AML-193 (cell line): ENCODE measurements around the gene GRIN2A.

Experiments used
- DNase-seq, 2 experiments: peaks; one replicate each; lab custom pipeline; 2025; lab: John Stamatoyannopoulos, UW

The GRIN2A gene

DNA sequence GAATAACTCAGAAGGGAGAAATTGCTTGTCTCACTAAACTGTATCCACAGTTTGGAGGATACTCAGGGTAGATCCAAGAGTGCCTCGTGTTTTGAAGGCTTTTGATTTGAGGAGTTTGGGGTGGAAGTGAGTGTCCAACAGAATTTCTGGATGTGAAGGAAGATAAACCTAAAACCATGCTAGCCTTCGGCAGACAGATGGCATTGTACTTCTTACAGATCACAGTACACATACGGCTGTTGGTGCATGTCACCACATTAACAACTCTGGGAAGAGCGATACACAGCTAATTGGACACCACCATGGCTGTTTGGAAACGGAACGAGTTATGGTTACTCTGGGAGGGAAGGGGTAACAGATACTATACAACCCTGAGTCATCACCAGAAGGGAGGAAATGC, 420.4 kb downstream of the GRIN2A start:
- no peak for DNase-seq

DNA sequence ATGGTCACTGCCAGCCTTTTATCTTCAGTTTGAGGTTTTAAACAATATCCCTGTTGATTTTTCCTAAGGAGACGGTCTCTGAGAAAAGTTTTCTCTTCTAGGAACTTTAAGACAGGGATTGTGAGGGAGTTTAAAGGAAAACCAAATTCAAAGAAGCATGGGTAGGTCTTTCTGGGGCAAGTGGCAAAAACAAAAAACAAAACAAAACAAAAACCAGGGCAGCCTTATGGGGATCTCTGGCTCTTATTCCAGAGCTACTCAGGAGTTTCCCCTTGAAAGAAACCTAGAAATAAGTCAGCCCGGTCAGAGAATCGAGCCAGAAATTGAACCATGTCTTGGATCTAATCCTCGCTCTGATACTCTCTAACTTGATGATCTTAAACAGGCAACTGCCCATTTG, 424.5 kb downstream of the GRIN2A start:
- no peak for DNase-seq

DNA sequence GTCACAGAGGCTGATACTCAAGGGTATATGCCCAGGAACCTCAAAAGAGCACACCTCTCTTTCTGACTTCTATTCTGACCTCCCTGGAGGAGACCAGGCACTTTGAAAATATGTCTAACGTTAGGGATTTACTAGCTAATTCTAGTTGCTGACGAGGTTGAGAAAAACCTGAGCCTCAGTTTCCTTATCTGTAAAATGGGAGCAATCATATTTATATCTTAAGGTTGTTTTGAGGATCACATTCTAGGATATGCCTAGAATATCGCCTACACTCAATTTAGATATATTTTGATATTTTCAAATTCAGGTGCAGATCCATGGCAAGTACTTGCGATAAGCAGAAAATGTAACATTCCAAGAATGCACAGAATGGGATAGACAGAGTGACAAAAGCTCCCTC, 425.8 kb downstream of the GRIN2A start:
- no peak for DNase-seq

DNA sequence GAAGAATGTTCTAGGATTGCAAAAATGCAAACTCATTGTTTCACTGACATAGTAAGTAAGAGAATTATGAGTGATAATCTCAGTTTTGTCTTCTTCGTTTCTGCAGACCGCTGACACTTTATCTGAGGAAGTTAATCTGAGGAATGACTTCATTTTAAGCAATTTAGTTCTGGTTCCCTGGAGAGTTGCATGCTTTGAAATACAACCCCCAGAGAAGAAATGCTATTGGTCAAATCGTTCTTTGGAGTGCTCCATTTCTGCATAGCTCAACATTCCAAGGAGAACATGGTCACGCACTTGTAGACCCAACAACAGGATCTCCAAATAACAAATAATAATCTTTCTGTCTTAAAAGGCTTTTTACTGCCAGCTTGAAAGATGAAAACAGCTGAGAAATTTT, 427.1 kb downstream of the GRIN2A start:
- DNase-seq = no peak

DNA sequence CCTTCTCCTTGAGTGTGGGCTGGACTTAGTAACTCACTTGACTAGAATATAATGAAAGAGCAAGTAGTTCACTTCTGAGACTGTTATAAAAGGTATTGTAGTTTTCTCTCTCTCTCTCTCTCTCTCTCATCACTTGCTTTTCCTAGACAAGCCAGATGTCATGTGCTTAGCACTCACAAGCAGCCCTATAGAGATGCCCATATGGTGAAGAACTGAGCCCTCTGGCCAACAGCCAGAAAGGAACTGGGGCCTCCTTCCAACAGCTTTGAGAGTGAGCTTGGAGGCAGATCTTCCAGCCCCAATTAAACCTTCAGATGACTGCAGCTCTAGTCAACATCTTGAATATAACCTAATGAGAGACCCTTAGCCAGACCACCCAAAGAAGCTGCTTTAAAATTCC, 440.5 kb downstream of the GRIN2A start:
- DNase-seq = no peak

DNA sequence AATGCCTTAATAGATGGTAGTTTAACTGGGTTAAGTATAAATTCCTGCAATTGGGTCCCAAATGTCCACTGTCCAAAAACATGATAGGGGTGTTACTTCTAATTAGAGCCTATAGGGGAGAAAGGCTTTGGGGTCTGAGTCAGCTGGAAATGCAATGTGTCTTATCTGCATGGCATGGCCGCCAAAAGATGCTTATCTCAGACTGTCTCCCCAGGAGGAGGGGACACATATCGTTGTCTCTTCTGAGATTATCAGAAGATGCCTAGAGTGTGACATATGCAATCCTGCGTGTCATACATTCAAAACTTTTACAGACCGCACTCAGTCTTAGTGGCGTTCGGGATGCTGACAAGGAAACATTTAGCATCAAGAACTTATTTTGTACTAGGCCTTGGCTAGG, 442.9 kb downstream of the GRIN2A start:
- no peak for DNase-seq

DNA sequence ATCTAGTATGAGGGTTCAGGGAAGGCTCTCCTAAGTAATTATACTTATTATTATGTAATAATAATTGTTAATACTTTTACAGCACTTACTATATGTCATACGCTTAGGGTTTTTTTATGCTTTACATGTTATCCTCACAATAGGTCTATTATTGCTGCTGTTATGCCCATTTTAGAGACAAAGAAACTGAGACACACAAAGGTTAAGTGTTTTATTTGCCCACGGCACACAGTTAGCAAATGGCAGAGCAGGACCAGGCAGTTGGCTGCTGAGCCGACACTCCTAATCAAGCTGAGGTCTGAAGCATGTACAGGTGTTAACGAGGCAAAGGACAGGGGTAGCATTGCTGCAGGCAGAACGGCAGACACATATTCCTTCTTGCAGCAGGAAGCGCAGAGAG, 443.5 kb downstream of the GRIN2A start:
- DNase-seq = no peak

DNA sequence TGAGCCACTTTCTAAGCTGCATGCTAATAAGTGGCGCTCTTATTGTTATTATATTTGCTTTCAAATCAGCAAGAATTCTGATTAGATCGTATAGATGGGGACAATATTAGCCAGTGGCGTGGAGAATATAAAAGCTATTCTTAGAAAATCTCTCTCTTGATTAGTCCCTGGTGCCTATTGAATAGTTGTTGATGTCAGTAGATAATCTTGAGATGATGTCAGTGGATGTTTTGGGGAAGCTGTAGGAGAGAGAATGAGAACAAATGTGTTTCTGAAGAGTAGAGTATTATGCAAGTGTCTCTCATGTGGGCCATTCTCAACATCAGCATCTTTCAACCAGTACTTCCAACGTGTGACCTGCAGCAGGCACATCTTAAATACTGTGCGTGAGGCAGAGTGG, 445.7 kb downstream of the GRIN2A start:
- no peak for DNase-seq

DNA sequence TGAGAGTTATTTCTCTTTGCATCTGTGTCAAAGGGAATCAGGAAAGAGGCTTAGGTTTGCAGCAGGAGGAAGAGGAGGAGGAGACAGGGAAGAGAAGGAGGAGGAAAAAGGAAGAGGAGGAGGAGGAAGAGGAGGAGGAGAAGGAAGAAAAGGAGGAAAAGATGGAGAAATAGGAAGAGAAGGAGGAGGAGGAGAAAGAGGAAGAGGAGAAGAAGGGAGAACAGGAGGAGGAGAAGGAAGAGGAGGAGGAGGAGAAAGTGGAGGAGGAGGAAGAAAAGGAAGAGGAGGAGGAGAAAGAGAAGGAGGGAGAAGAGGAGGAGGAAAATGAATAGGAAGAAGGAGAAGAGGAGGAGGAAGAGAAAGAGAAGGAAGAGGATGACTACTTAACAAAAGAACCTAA, 459.1 kb downstream of the GRIN2A start:
- no peak for DNase-seq

DNA sequence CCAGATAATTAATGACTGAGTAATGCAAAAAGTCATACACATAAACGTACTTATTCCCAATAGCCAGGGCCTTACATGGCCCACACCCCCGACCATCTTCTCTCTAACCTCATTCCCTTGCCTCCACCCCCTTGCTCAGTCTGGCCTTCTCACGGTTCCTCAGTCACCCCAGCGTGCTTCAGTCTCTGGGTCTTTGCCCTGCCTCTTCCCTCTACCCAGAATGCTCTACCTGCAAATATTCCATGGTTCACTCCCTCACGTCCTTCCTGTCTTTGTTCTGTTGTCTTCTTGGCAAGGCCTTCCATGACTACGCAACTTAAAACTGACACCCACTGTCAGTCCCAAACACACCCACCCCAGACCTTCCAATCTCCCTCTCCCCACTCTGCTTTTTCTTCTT, 468.3 kb downstream of the GRIN2A start:
- no peak for DNase-seq

DNA sequence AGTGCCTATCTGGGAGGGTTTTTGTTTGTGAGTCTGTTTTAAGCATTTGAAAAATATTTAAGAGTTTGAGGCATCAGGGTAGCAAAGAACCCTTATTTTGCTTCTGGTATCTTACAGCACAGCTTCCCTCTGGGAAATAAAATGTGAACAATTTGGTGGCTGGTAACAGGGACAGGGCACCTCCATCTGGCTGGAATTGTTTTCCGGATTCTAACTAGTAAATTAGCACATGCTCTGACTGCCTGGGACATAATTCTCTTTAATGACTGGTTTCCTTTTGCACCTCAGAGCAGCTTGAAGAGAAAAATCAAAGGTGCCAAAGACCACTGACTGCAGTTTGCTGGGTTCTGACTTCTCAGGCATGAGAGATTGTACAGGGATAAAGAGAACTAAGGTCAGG, 469.1 kb downstream of the GRIN2A start:
- DNase-seq = no peak

DNA sequence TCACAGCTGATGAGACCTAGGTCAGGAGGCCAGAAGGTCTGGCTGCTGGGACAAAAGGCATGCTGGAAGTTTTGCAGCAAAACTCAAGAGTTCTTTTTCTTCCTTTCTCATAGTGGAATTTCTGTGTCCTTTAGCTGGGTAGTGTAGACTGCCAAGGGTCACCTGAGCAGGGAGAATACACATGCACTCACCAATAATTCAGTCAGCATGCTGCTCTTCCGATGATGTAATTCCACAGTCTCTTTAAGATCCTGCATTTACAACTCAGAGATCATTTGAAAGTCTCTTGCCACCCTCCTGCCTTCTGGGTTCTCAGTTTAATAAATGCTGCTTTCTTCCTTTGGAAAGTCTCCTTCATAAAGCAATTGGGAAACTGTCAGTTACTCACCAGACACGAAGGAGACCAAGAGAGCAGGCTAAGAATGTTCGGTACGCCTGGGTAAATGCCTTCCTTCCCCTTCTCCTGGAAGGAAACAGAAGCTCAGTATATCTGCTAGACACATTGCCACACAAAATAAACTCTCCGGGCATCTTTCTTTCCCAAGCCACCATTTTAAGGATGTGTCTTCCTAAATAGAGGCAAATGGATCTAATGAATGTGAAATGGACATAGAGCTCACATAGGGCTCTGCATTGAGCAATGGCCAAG, 473.1 kb downstream of the GRIN2A start:
- no peak for DNase-seq

DNA sequence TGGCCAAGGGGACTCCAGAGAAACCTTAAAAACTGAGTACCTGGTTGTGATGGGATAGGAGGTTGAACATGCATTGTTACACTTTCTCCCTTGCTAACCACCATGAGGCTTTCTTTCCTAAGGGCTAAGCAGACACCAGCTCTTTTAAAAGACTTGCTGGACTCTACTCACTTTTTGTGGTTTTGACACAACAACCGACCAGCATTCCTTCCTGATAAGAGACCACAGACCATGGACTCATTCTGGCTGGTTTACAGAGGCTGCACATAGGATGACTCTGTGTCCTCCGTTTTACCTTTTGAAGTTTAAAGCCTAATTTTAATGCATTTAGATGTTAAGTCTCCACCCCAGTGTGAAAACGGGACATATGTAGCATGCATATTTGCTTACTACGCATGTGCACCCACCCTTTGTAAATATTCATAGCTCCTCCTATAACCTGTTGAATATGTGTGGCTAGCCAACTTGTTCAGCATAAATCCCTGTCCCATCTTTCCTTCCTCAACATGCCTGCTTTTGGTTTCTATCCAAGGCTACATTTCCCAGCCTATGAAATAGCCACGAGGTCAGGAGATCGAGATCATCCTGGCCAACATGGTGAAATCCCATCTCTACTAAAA, 475.9 kb downstream of the GRIN2A start:
- no peak for DNase-seq

DNA sequence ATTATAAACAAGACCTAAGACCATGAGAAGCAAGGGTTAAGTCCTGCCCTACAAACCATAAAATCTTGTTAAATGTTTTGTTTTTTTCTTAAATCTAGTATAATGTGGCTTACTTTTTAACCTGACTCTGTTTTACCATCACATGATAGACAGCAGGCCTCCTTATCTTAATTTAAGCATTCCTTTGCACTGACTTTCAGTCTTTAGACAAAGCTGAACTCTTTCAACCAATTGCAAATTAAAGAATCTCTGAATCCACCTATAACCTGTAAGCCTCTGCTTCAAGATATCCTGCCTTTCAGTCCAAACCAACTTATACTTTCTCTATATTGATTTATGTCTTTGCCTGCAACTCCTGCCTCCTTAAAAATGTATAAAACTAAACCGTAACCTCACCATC, 478.5 kb downstream of the GRIN2A start:
- no peak for DNase-seq
